ENCODE results near the gene KLF13.

DNA sequence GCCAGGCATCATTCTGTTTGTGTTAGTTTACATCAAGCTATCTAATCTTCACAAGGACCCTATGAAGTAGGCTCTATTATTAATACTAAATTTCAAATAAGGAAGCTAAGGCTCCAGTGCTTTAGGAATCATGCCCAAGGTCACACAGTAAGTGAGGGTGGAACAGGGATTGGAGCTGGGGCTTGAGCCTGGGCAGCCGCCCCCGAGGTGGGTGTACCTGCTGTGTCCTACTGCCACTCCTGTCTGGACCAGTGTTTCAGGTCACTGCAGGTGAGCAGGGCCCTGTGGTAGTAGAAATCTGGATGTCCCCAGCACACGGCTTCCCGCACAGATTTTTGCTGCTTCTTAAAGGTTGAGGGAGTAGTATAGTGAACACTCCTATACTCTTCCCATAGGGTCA, 6.5 kb downstream of the KLF13 start:
- TF ChIP-seq POLR2A (IDR thresholded peaks at IDR 0.05) (no peak), CTCF (IDR thresholded peaks at IDR 0.05) (no peak)

Data from breast epithelium (tissue), 3 donors.